ENCODE data around the gene ENTPD2.

DNA sequence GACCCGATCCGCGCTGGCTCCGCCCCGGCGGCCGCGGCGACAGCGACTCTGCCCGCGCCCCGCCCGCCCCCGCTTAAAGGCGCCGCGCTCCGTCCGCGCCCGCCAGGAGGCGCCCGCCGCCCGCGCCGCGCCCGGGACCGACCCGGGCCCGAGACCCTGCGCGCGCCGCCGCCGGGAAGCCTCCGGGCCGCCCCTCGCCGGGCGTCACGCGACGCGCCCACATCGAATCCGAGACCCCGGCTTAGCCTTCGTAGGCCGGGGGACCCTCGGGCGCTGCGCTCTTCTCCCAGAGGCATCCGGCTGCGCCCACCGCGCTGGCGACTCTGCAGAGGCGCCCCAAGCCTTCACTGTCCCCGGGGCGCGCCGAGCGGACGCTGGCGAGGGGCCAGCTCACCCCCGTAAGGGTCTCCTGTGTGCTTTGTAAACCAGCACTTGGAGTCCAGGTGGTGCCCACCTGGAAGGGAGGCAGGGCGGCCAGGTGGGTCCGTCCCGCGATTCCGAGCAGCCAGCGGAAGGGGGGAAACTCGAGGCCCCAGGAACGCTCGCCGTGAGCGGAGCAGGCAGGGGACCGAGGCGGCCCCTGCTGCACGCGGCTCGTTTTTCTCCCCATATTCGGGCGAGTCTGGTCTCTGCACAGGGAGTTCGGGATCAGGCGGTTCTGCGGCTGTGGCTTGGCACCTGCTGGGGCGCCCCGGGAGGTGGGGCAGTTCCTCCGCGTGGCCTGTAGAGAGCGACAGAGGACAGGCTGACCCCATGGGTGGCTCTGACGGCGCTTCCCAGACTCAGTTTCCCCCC is 25.4 kb downstream of the ENTPD2 start:
- no peak for TF ChIP-seq EZH2 (IDR thresholded peaks at IDR 0.05; ENCODE audit: low read depth)
- TF ChIP-seq, protein P1, sequence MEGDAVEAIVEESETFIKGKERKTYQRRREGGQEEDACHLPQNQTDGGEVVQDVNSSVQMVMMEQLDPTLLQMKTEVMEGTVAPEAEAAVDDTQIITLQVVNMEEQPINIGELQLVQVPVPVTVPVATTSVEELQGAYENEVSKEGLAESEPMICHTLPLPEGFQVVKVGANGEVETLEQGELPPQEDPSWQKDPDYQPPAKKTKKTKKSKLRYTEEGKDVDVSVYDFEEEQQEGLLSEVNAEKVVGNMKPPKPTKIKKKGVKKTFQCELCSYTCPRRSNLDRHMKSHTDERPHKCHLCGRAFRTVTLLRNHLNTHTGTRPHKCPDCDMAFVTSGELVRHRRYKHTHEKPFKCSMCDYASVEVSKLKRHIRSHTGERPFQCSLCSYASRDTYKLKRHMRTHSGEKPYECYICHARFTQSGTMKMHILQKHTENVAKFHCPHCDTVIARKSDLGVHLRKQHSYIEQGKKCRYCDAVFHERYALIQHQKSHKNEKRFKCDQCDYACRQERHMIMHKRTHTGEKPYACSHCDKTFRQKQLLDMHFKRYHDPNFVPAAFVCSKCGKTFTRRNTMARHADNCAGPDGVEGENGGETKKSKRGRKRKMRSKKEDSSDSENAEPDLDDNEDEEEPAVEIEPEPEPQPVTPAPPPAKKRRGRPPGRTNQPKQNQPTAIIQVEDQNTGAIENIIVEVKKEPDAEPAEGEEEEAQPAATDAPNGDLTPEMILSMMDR (conservative IDR thresholded peaks at IDR 0.05): no peak

All from PC-9 (cell line).